Upper lobe of left lung (tissue), 4 donors: ENCODE data around the gene RPS6KA2.

Experiments used
- EP300 ChIP-seq, 4 donors: sonication (generic); formaldehyde crosslinking; IDR thresholded peaks; one replicate each; pipeline ENCODE4 v1.5.1; 2017; ENCODE audit warnings: antibody characterized with exemption in 4 of 4, control low read depth in 2 of 4
- POLR2A ChIP-seq, 4 donors: fragments of 450-650 bp; IDR thresholded peaks; one replicate each; pipeline ENCODE4 v1.5.1; 2016 to 2017; ENCODE audit warnings: antibody characterized with exemption in 4 of 4, mild to moderate bottlenecking in 2 of 4
- POLR2AphosphoS5 ChIP-seq, 2 donors: sonication (generic); formaldehyde crosslinking; IDR thresholded peaks; one replicate each; pipeline ENCODE4 v1.5.1; 2017; ENCODE audit warnings: antibody characterized with exemption in 2 of 2
- TF ChIP-seq, protein P1 (sequence below), 6 experiments: fragments of 450-650 bp in 4 of 6; fragments of 200-600 bp in 2 of 6; sonication (generic) in 2 of 6; IDR thresholded peaks; one replicate each; pipeline ENCODE4 v1.5.1; 2016 to 2019; ENCODE audit warnings: antibody characterized with exemption in 6 of 6

DNA sequence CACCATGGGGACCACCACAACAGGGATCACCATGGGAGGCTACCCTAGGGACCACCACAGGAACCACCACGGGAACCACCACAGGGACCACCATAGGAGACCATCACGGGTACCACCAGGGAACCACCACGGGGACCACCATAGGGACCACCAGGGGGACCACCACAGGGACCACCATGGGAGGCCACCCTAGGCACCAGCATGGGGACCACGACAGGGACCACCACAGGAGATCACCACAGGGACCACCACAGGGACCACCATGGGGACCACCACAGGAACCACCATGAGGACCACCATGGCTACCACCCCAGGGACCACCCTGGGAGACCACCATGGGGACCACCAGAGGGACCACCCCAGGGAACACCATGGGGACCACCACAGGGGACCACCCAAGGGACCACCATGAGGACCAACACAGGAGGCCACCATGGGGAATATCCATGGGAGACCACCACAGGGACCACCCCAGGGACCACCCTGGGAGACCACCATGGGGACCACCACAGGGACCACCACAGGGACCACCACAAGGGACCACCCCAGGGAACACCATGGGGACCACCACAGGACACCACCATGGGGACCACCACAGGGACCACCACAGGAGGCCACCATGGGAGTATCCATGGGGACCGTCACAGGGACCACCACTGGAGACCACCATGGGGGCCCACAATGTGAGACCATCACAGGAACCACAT lies 176.7 kb downstream of the RPS6KA2 start:
- TF ChIP-seq, protein P1, sequence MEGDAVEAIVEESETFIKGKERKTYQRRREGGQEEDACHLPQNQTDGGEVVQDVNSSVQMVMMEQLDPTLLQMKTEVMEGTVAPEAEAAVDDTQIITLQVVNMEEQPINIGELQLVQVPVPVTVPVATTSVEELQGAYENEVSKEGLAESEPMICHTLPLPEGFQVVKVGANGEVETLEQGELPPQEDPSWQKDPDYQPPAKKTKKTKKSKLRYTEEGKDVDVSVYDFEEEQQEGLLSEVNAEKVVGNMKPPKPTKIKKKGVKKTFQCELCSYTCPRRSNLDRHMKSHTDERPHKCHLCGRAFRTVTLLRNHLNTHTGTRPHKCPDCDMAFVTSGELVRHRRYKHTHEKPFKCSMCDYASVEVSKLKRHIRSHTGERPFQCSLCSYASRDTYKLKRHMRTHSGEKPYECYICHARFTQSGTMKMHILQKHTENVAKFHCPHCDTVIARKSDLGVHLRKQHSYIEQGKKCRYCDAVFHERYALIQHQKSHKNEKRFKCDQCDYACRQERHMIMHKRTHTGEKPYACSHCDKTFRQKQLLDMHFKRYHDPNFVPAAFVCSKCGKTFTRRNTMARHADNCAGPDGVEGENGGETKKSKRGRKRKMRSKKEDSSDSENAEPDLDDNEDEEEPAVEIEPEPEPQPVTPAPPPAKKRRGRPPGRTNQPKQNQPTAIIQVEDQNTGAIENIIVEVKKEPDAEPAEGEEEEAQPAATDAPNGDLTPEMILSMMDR (IDR thresholded peaks at IDR 0.05), result no peak
- TF ChIP-seq POLR2A (IDR thresholded peaks at IDR 0.05) (no peak), POLR2AphosphoS5 (IDR thresholded peaks at IDR 0.05) (no peak), EP300 (IDR thresholded peaks at IDR 0.05) (no peak)
